ENCODE results near the gene BCAR1. TPM values are rescaled to one million over a fixed set of nuclear protein-coding genes. Genes with fewer than 3 reads are reported as not detected.

BCAR1 gene
- total RNA-seq, 6 experiments from 2014 or later, result 29.2 to 108 (median 51.2) TPM

- DNase-seq (no peak), ATAC-seq (no peak)
- H3K27ac ChIP-seq, result no peak overlapping the region
- WGBS (ENCODE audit: insufficient coverage, low coverage, low lambda C conversion rate, missing lambda C conversion rate), result 56% methylated on average over 1 of the region's 7 CpGs
- no peak overlapping the region for H3K4me3 ChIP-seq
- H3K4me1 ChIP-seq, result no peaks in the 10 kb centered on the region
- intact Hi-C loops (cut with DNase I), result loop anchor here (5.0 to 10.0 kb wide), 2 partner anchors 151 to 154 kb away; no protein-coding TSS in a partner anchor
- no peak for TF ChIP-seq CTCF (IDR thresholded peaks at IDR 0.05)
- TF ChIP-seq POLR2A (IDR thresholded peaks at IDR 0.05), result no peak
- peaks cover 0 to 26% (median 12%) of the 10 kb centered on the region in 4 donors for H3K36me3 ChIP-seq
- H3K9me3 ChIP-seq, result no peaks in the 10 kb centered on the region
- no peaks in the 10 kb centered on the region for H3K27me3 ChIP-seq
Observed at GRCh38 chr16:75233611-75233938, 17.8 kb downstream of the BCAR1 start.

- no peaks in the 10 kb centered on the region for H3K27me3 ChIP-seq
- TF ChIP-seq CTCF (IDR thresholded peaks at IDR 0.05), result no peak
- TF ChIP-seq POLR2A (IDR thresholded peaks at IDR 0.05), result no peak
- ATAC-seq, result no peak
- H3K4me3 ChIP-seq, result no peak overlapping the region
- no peak overlapping the region for H3K27ac ChIP-seq
- no peaks in the 10 kb centered on the region for H3K9me3 ChIP-seq
- H3K4me1 ChIP-seq, result no peaks in the 10 kb centered on the region
- intact Hi-C loops (cut with DNase I), result loop anchor here (5.0 to 10.0 kb wide), 2 partner anchors 153 to 156 kb away; no protein-coding TSS in a partner anchor
- peaks cover 0 to 26% (median 12%) of the 10 kb centered on the region in 4 donors for H3K36me3 ChIP-seq
- DNase-seq, result no peak
- WGBS (ENCODE audit: insufficient coverage, low coverage, low lambda C conversion rate, missing lambda C conversion rate), result 95% methylated on average over 9 of the region's 11 CpGs
Observed at GRCh38 chr16:75231570-75231969, 19.9 kb downstream of the BCAR1 start.

GRCh38 chr16:75230471-75231110, 20.8 kb downstream of the BCAR1 start:
- Histone ChIP-seq H3K4me1 (no peaks in the 10 kb centered on the region), H3K27ac (no peak overlapping the region), H3K27me3 (no peaks in the 10 kb centered on the region), H3K36me3 (peaks cover 0 to 26% (median 12%) of the 10 kb centered on the region in 4 donors), H3K9me3 (no peaks in the 10 kb centered on the region), H3K4me3 (no peak overlapping the region)
- intact Hi-C loops (cut with DNase I), result loop anchor here (5.0 to 10.0 kb wide), 2 partner anchors 154 to 157 kb away; no protein-coding TSS in a partner anchor
- no peak for ATAC-seq
- no peak for DNase-seq
- TF ChIP-seq POLR2A (IDR thresholded peaks at IDR 0.05), result no peak
- TF ChIP-seq CTCF (IDR thresholded peaks at IDR 0.05), result no peak
- 82% methylated on average over 8 of the region's 9 CpGs for WGBS (ENCODE audit: insufficient coverage, low coverage, low lambda C conversion rate, missing lambda C conversion rate)

- no peak for TF ChIP-seq POLR2A (IDR thresholded peaks at IDR 0.05)
- no peak for TF ChIP-seq CTCF (IDR thresholded peaks at IDR 0.05)
- intact Hi-C loops (cut with DNase I), result loop anchor here (5.0 to 10.0 kb wide), 2 partner anchors 155 to 158 kb away; no protein-coding TSS in a partner anchor
- Histone ChIP-seq H3K27me3 (no peaks in the 10 kb centered on the region), H3K9me3 (no peaks in the 10 kb centered on the region), H3K4me1 (no peaks in the 10 kb centered on the region), H3K36me3 (peaks cover 0 to 26% (median 12%) of the 10 kb centered on the region in 4 donors), H3K27ac (no peak overlapping the region), H3K4me3 (no peak overlapping the region)
- DNase-seq (peak in 1 of 3 donors; percentile 44), ATAC-seq (no peak)
- WGBS (ENCODE audit: insufficient coverage, low coverage, low lambda C conversion rate, missing lambda C conversion rate), result 85% methylated on average over 9 of the region's 48 CpGs
Observed at GRCh38 chr16:75229172-75230031, 22.0 kb downstream of the BCAR1 start.
